ENCODE results near the gene TMEM126B. TPM values are rescaled to one million over a fixed set of nuclear protein-coding genes. Genes with fewer than 3 reads are reported as not detected.

Gene TMEM126B
- total RNA-seq, 1 donor from 2014 or later: 35.5 TPM

- TF ChIP-seq, protein P1, sequence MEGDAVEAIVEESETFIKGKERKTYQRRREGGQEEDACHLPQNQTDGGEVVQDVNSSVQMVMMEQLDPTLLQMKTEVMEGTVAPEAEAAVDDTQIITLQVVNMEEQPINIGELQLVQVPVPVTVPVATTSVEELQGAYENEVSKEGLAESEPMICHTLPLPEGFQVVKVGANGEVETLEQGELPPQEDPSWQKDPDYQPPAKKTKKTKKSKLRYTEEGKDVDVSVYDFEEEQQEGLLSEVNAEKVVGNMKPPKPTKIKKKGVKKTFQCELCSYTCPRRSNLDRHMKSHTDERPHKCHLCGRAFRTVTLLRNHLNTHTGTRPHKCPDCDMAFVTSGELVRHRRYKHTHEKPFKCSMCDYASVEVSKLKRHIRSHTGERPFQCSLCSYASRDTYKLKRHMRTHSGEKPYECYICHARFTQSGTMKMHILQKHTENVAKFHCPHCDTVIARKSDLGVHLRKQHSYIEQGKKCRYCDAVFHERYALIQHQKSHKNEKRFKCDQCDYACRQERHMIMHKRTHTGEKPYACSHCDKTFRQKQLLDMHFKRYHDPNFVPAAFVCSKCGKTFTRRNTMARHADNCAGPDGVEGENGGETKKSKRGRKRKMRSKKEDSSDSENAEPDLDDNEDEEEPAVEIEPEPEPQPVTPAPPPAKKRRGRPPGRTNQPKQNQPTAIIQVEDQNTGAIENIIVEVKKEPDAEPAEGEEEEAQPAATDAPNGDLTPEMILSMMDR (IDR thresholded peaks at IDR 0.05): no peak
- ChIA-PET POLR2A (interaction anchor here (1.6 to 5.2 kb wide), 4 partner anchors 19 to 440 kb away, joined by 5 to 102 read pairs (median 18); partner anchors contain the start of genes CREBZF, PICALM and TMEM126A), CTCF (interaction anchor here (2.6 kb wide), 1 partner anchor 20 kb away, joined by 16 read pairs; the partner anchor contains the start of gene TMEM126A)
- no peaks in the 10 kb centered on the region for H3K9me3 Mint-ChIP-seq
- peaks cover 2% of the 10 kb centered on the region for H3K27me3 Mint-ChIP-seq
- peak; percentile 1 for ATAC-seq (ENCODE audit: low read depth)
- peak overlapping the region; percentile 99 for H3K4me3 Mint-ChIP-seq
- H3K4me1 Mint-ChIP-seq: peaks cover 28% of the 10 kb centered on the region
- DNase-seq: no peak
- intact Hi-C loops (cut with micrococcal nuclease): loop anchor here (1.0 to 2.0 kb wide), 8 partner anchors 18 to 1408 kb away; partner anchors contain the start of genes CCDC83, EED, HIKESHI and PICALM
- H3K36me3 Mint-ChIP-seq (ENCODE audit: low read depth): peaks cover 36% of the 10 kb centered on the region
- H3K27ac Mint-ChIP-seq: peak overlapping the region; percentile 94
Measured at GRCh38 chr11:85628771-85629341, 463 bp downstream of the TMEM126B start.

DNA sequence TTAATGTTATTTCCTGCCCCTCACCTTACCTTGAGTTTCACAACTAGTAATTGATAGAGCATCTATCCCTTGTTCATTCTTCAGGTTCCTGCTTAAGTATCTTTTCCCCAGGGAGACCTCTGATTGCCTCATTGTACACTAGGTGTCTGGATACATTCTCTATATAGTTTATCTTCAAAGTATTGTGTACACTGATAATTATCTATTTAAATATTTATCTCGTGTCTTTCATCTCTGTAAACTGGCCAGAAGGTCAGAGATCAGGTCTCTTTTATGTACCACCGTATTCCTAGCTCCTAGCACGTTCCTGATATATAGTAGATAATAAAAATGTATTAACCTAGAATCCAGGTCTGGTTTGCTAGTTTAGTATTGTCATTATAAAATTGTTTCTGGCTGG, 6.4 kb downstream of the TMEM126B start:
- DNase-seq (no peak), ATAC-seq (ENCODE audit: low read depth) (no peak)
- ChIA-PET POLR2A (no interaction called here), CTCF (no interaction called here)
- TF ChIP-seq, protein P1 (IDR thresholded peaks at IDR 0.05): no peak
- intact Hi-C loops (cut with micrococcal nuclease): no loop called here
- peaks cover 53% of the 10 kb centered on the region for H3K36me3 Mint-ChIP-seq (ENCODE audit: low read depth)
- peaks cover 1% of the 10 kb centered on the region for H3K4me1 Mint-ChIP-seq
- no peaks in the 10 kb centered on the region for H3K9me3 Mint-ChIP-seq
- no peak overlapping the region for H3K27ac Mint-ChIP-seq
- no peak overlapping the region for H3K4me3 Mint-ChIP-seq
- no peaks in the 10 kb centered on the region for H3K27me3 Mint-ChIP-seq

DNA sequence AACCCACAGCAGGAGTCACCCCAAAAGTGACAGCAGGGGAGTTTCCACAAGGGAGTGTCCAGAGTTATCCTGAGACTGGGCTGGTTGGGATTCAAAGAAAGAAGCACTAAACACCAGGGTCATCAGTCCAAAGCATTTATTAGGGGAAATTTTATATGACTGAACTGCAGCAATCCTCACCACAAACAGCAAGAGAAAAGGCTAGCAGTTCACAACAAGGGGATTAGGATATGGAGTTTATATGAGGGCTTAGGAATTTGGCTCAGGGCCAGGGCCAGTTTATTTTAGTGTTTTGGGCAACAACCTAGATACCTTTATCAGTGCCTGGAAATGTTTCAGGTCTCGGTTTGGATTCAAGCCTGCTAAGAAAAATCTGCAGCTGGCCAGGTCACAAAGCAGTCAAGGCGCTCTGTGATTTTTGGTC, 14.8 kb downstream of the TMEM126B start:
- no peak overlapping the region for H3K4me3 Mint-ChIP-seq
- intact Hi-C loops (cut with micrococcal nuclease): no loop called here
- H3K4me1 Mint-ChIP-seq: peaks cover 13% of the 10 kb centered on the region
- CTCF ChIA-PET: no interaction called here
- no peaks in the 10 kb centered on the region for H3K9me3 Mint-ChIP-seq
- POLR2A ChIA-PET: no interaction called here
- TF ChIP-seq, protein P1 (IDR thresholded peaks at IDR 0.05): no peak
- peaks cover 14% of the 10 kb centered on the region for H3K27me3 Mint-ChIP-seq
- no peak for ATAC-seq (ENCODE audit: low read depth)
- H3K27ac Mint-ChIP-seq: no peak overlapping the region
- H3K36me3 Mint-ChIP-seq (ENCODE audit: low read depth): peaks cover 12% of the 10 kb centered on the region
- no peak for DNase-seq

DNA sequence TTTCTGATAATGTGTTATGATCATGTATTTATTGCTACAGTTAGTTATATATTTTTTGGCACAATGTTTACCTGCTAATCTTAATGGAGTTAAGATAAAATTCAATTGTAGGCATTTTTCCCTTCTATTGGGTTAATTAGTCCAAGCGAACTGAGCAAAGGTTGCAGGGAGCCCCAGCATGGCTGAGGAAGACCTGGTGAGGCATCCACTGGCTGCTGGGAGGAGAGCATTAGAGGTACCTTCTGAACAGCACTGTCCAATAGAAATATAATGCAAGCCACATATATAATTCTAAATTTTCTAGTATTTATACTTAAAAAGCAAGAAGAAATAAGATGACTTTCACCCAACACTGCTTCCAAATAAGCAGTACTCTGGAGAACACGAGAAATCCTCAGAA, 18.7 kb downstream of the TMEM126B start:
- no peak for ATAC-seq (ENCODE audit: low read depth)
- H3K36me3 Mint-ChIP-seq (ENCODE audit: low read depth): peaks cover 16% of the 10 kb centered on the region

More for the DNA sequence above, 18.7 kb downstream of the TMEM126B start:
- Mint-ChIP-seq H3K27ac (peak overlapping the region; percentile 91), H3K4me3 (peak overlapping the region; percentile 98), H3K27me3 (peaks cover 10% of the 10 kb centered on the region), H3K9me3 (no peaks in the 10 kb centered on the region), H3K4me1 (peaks cover 22% of the 10 kb centered on the region)
- intact Hi-C loops (cut with micrococcal nuclease): loop anchor here (1.0 kb wide), 3 partner anchors 17 to 655 kb away; partner anchors contain the start of genes HIKESHI and TMEM126B
- ChIA-PET POLR2A (interaction anchor here (0.7 to 5.7 kb wide), 12 partner anchors 9 to 598 kb away, joined by 3 to 102 read pairs (median 6); partner anchors contain the start of genes CCDC83, CREBZF, DLG2 and TMEM126B), CTCF (interaction anchor here (1.2 to 3.9 kb wide), 2 partner anchors 19 to 866 kb away, joined by 3 to 16 read pairs; partner anchors contain the start of genes DLG2 and TMEM126B)
- DNase-seq: no peak
- TF ChIP-seq, protein P1 (IDR thresholded peaks at IDR 0.05): no peak

Data from activated B cell treated with CpG ODN at 0.5 μM for 24 hours (primary cell).